ENCODE measurements around the gene HSPH1.

The HSPH1 gene

DNA sequence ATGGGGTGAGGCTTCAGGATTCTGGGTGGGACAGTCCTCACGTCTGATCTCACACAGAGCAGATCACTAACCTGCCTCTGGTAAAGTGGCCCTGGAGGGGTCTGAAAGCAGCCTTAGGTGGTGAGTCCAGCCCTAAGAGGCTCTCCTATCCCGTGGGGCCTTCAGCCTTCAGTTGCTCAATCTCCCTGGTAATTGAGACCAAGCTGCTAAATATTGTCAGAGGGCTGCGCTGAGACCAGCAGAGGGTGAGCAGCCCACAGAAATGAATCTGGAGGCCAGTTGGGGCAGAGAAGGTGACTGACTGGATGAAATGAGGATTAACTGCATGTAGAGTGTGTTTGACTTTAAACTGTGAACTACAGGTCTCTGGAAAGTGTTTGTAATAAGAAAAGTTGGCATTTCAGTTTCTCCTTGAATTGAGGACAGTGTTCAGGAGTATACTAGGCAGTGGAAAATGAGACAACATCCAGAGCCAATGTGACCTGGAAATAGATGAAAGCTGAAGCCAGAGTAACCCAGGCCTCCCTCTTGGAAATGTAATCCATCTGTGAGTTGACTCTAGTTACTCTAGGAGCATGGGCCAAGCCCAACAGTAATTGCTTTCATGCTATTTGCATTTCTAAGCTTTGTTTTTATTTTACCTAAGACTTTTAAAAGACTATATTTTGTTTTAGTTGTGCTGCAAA, 14.3 kb upstream of the HSPH1 start:
- no peak for DNase-seq

DNA sequence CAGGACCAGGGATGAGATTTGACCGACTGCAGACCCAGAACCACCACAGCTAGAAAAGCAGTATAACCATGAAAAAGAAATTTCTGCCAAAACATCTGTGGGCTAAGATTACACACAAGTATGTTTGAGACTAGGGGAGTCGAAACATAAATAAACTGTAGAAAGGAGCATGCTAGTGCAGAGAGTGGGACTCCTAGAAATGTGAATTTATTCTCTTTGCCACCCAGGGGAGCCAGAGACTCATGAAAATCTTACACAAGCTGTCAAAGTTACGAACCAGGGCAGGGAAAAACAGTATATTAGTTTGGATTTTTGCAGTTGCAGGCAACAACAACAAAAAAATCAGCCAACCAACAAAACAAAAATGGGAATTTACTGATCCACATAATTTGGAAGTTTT, 12.3 kb upstream of the HSPH1 start:
- DNase-seq = no peak

DNA sequence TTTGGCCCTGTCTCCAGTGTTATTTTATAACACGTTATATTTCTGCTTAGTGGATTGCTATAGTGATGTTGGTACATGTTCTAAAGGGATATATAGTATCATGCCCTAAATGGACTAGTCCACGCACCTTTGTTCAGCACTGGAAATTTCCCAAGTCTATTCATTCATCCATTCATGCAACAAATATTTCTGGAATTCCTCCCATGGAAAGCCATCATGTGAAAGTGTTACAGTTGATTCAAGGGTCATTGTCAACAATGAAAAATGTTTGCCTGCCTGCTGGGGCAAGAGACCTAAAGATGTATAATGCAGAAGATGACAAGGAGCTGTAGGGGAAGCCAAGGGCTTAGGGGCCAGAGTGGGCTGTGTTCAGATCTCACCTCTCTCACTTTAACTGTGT, 10.8 kb upstream of the HSPH1 start:
- DNase-seq = no peak

DNA sequence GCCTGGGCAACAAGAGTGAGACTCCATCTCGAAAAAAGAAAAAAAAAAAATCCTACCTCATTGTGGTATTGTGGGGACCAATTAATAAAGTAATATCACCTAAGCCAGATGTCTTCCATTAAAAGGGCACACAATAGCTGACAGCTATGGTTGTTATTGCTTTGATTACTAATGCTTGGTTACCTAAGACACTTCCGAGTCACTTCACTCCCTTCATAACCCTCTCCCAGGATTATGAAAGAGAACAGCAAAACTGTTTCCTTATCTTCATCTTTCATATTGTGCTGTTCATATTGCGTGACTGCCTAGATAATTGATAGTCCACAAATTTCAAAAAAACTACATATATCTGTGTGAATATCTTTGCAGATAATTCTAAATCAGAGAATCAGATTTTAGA, 10.3 kb upstream of the HSPH1 start:
- no peak for DNase-seq

DNA sequence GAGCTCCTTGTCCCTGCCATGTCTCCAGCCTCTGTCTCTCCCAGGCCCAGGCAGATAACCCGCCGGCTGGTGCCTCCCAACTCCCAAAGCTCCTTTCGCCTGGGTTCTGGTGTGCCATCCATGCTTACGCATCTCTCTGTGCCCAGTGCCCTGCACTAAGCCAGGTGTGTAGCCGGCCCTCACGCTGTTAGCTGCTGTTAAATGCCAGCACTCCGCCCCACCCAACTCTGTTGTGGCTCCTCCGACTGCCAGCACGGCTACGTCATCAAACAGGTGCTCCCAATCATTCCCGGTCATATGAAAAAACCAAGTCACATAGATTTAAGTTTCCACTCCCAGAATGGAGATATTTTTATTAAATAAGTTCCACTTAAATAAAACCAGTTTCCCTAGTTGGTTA, 7.0 kb upstream of the HSPH1 start:
- no peak for DNase-seq

DNA sequence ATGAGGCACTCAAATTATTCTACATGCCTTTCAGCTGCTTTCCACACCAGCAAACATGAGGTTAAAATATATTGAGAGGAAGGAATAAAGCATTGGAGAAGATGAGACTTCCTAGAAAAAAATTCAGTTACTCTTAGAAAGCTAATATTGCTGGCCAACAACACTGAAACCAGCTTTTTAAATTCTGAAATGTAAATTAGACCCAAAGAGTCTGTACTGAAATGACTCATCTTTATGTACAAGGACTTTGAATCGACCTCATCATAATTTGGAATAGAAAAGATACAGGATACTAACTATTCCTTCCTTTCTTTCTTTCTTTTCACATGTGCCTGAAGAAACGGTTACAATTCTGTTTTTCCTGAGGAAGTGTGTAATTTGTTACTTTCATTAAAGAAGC, 6.5 kb upstream of the HSPH1 start:
- no peak for DNase-seq

DNA sequence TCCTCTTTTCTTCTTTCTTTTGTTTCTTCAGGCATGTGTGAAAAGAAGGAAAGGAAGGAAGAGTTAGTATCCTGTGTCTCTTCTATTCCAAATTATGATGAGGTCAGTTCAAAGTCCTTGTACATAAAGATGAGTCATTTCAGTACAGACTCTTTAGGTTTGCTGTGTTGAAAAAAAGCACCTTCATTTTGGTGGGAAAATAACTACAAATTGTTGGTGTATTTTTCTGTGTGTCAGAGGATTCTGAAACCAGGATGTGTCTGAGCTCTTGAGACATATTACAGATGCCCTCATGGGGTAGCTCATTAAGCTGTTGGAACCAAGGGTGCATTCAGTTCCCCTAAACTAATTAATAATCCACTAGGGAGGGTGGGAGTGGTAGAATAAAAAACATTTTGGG, 5.8 kb upstream of the HSPH1 start:
- no peak for DNase-seq

DNA sequence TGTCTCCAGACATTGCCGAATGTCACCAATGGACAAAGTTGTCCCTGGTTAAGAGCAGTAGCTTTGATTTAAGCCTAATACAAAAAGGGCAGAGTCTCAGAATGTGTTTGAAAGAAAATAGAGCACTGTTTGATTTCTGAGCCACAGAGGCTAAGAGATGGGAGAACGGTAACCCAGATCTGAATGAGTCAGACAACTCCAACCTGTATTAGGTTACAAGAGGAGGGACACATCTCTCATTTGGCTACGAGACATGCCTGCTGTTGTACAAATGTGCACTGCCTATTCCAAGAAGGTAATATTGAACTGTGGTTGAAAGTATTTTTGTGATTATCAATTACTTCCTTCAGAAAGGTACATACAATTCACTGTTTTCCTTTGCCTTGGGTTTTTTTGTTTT, 4.9 kb upstream of the HSPH1 start:
- no peak for DNase-seq

DNA sequence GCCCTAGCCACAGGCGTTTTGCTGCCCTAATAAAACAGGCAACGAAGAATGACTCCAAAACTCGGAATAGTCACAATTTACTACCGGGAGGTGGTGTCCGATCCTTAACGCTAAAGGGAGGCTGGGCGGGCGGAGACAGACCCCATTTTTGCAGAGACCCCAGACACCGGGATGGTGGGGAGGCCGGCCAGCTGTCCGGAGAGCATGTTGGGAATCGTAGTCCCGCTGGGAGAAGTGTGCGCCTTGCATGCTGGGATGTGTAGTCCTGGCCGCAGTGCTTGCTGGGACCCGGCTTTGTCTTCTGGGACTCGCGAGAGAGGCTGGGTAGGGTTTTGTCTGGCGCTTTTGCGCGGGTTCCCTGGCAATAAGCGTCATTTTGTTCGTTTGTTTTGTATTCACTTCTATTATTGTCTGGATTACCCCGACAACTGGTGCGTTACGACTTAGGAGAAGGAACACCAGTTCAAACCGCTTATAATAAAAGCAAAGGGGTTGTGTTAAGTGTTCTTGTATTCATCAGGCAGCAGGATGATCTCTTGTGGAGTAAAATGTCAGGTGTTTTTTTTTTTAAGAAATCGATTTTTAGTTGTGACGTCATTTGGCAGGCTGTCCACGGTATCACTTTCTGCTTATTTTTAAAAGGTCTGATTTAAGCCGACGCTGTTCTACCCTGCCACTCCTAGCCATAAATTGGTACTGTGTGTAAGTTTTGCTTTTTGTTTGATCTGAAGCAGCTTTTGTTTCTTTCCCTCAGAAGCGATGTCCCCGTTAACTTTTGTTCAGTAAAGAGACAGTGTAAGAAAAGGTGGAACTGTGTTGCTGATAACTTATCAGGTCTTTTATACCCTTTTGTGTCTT, 676 bp upstream of the HSPH1 start:
- DNase-seq = peak; percentile 94 to 96

DNA sequence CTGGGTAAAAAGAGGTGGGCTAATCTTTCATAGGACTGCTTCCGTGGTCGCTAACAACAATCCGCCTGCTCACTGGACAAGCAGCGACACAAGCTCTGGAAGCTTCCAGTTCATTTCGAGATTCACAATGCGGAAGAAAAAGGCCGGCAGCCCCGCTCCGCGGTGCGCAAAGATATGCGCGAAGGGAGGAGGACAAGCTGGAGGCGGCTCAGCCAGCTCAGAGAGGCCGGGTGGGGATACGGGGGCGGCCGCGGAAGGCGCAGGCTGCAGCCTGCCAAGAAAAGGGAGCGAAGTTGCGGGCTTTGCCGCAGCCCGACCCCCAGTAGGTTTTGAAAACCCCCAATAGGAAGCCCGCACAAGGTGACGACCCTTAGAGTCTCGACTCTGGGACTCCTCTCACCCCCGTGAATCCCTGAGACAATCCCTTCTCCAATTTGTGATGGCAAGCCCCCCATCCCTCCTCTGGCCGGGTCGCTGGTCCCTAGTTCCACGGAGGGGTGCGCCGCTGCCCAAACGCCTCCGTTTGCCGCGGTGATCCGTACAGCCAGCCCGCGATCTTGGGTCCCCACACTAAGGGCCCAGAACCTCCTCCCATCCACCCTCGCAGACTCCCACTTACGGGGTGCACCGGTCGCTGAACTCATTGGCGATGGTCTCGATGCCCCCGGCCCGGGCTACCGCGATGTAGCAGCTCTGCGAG, 697 bp downstream of the HSPH1 start:
- peak; percentile 34 to 51 for DNase-seq

DNA sequence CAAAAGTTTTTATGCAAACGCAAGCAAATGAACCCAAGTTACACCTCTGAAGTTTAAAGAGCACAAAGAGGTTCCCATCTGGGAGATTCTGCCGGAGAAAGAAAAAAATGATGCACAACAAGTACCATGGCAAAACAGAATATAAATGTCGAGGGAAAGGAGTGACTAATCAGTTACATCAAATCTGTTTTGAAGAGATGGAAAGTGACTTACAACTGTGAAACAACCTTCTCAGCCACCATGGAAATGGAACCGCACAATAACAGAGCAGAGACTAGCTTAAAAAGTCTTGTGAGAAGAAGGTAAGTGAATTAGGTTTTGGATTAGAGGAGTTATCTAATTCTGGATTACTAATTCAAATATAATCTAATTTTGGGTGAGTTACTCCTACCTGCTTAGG, 2.4 kb downstream of the HSPH1 start:
- DNase-seq = no peak

DNA sequence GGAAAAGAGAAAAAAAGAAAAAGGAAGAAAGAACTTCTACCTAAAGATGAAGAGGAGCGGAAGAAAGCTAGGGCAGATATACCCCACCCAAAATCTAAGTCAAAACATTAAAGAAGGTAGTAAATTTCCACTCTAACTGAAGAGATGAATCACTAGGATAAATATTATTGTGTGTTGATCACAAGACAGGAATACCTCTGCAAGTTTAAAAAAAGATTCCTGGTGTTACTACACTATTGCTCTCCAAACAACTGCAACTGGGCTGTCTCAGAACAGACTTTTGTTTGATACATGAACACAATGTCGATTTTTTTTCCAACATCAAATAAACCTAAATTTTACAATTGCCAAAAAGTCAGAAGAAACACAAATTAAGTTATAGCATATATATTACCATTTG, 6.8 kb downstream of the HSPH1 start:
- no peak for DNase-seq

DNA sequence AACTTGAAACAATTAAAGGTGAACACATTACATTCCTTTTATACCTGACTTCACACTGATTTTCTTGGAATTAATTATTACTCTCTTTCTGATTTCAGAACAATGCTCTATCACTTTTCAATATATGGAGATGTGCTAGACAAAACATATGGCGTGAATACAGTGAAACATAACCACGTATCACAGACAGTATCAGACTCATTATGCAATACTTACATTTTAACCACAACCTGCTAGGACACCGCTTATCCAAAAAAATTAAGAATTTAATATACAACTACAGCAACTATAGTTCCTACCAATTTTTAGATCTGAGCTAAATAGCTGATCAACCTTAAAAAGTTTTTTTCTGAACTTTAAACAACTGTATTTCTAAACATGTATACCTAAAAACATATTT, 9.9 kb downstream of the HSPH1 start:
- DNase-seq = no peak

DNA sequence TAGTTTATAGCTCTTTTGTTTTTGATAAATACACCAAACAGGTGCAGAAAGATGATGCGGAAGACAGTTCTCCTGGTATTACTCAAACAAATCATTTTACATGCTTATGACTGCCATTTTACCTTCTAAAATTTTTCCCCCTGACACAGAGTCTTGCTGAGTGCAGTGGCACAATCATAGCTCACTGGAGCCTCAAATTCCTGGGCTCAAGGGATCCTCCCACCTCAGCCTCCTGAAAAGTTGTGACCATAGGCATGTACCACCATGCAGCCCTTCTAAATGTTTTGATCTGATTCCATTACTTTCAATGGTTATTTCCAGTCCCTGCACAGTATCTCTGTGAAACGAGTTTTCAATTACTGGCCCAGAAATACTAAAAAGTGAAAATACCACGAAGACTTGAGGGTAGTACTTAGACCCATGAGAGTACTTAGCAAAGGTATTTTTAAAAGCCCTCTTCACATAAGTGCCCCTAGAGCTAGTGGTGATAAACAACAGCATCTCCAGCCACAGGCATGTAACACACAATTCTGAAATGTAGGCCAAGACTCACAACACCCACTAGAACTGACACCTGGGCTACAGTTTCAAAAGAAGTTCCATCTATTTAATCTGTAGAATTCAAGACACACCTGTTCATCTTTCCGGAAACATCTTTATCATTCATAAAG, 11.3 kb downstream of the HSPH1 start:
- no peak for DNase-seq

DNA sequence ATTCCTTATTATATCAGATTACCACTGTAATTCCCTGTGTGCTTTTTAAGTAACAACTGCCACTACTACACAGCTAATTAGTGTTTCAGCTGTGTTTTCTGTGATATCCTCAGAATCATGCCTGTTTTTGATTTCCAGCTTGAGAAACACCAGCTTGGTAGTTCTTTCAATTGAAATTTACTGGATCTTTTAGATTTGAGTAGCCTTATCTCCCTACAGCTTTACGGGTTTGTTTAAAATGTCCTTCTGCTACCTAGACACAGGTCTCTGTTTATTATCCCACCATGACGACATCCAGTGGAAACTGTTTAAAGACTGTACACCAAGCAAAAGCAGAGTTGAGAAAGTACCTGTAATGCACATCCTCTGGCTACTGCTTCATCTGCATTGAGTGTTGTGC, 12.1 kb downstream of the HSPH1 start:
- DNase-seq = no peak

DNA sequence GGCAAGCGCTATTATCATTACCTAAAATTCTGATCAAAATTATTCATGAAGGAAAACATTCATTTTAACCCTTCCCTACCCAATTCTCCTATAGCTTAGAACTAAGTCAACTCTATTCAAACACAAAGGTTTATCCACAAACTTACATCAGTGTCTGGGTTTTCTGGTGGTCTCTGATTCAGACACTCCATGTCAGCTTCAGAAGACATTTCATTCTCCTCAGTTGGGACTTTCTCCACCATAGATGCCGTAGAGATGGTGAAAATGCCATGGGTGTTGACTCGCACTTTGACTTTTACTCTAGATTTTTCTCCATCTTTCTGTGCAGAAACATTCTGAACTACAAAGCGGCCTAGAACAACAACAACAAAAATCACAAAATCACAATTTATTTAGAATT, 16.3 kb downstream of the HSPH1 start:
- DNase-seq = no peak

DNA sequence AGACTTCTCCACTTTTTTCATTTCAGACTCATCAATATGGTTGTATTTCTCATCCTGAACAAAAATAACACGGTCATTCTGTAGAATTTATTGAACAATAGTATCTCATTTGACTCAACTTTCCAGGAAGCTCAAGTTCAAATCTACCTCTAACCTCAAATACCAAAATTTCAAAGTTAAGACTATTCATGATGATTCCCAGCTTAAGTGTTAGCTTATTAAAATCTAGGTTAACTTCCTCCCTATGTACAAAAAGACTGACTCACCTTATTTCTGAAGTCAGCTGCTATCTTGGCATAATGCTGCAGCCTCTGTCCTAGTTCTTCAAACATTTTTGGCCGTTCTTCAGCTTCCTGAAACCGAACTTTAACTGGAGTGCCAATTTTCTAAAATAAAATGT, 23.2 kb downstream of the HSPH1 start:
- no peak for DNase-seq

DNA sequence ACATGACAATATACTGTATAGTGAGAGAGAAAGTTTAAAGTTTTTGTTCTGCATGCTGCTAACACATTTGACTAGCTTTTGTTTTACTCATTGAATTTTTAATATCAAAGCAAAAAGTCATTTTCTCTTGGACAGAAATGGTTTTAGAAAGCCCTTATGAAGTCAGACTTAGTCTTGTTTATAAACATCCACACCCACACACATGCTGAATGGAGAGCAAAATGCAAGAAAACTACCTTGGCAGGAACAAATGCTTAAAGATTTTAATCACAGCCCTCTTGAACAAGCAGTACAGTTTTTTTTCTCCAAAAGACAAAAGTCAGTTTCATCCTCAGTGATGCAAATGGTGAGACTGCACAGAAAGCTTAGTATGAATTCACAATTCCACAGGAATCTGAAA, 25.0 kb downstream of the HSPH1 start:
- DNase-seq = no peak

DNA sequence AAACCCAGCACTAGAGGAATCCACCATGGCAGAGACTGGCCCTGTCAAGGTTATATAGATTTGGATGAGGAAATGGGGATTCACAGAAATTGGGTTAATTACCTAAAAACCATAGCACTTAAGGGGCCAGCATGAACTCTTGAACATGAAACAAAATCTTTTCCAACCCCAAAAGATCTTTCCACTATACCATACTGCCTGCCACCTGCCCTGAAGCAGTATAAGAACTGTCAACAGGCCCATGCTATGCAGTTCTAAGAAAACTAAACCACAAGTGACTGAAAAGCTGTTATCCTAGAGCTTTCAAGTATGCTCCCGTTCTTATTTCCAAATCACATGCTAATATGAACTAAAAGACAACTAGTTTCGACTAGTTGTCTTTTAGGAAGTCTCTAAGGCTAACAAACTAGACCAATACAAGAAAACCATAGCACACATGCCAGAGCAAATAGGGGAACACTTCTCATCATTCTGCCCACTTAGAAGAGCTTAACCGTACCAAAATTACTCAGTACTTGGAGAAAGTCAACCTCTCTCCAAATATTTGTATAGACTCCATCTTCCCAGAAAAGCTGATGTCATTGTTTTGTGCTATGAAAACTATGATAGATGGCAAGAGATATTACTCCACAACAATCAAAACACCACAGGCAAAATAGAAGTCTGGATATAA, 27.5 kb downstream of the HSPH1 start:
- DNase-seq = no peak

DNA sequence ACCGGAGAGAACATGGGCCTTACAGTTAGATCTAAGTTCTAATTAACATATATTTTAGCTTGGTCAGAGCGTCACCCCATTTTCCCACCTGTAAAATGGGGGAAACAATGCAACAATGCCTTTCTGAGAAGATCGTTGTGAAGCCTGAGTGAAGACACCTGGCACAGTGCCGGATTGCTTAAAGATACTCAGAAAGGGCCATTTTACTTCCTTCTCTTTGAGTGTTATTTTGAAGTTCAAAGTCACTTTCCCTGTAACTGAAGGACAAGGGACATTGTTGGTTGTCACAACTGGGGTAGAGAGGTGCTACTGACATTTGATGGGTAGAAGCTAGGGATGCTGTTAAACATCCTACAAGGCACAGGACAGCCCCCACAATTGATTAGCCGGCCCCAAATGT, 28.1 kb downstream of the HSPH1 start:
- no peak for DNase-seq

DNA sequence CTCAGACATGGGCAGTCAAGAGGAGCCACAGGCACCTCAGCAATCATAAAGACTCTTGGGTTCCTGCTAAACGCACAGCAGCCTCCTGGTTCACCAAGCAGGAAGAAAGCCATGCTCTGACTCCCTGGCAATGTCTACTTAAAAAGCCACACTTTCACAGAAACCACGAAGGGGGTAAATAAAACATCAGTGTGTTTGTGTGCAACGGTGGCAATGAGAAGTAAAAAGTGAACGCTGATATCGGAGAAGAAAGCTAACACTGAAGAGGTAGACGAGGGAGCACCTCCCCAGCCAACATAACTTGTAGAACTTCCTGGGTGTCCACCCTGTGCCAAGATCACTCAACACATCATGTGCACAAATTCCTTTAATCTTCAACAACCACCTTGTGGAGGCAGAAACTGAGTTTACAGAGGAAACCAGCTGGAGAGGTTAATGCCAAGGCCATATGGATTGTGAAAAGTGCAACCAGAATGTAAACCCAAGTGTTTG, 30.2 kb downstream of the HSPH1 start:
- no peak for DNase-seq

DNA sequence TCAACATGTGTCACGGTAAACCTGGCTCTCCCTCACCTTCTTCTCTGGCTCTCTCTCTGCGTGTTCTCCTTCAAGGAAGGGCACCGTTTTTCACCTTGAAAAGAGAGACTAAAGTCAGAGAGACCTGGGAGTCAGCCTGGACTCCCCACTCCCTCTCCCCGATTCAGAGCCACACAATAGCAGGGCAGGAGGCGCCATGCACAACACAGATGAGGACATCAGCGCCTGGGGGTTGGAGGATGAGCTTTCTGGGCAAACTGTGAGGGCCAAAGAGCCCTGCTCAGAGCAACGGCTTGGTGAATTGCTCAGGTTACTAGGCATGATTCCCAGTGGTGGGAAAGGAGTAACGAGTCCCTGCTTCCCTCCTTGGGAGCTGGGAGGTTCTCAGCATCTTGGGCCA, 32.3 kb downstream of the HSPH1 start:
- no peak for DNase-seq

DNA sequence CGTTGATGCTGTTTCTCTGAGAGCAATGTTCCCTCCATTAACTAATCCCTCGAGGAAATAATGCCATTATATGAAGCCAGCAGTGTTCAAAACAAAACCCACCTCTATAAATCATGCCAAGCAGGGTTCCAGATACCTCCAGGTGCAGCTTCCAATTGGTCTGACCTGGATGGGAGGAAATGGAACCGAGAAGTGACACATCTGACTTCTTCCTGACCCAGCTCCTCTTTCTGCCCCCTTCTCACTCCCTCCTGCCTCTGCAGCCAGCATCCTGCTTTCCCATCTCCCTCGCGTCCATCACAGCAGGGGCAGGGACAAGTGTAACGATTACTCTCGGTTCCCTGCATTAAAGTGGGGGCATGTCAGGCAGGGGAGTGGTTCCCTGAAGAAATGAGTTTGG, 37.5 kb downstream of the HSPH1 start:
- DNase-seq = no peak

Data from bone marrow (tissue), 2 donors.